ENCODE results near the gene NEU2. TPM values are rescaled to one million over a fixed set of nuclear protein-coding genes. Genes with fewer than 3 reads are reported as not detected.
"Not testable (repeated sequence)": the region's sequence is repeated elsewhere in the genome, so short reads cannot be mapped to it uniquely, and the experiment has no call there.

The NEU2 gene
- polyA plus RNA-seq, 2 of the 4 experiments (the other 2 are of a cell fraction): not detected

DNA sequence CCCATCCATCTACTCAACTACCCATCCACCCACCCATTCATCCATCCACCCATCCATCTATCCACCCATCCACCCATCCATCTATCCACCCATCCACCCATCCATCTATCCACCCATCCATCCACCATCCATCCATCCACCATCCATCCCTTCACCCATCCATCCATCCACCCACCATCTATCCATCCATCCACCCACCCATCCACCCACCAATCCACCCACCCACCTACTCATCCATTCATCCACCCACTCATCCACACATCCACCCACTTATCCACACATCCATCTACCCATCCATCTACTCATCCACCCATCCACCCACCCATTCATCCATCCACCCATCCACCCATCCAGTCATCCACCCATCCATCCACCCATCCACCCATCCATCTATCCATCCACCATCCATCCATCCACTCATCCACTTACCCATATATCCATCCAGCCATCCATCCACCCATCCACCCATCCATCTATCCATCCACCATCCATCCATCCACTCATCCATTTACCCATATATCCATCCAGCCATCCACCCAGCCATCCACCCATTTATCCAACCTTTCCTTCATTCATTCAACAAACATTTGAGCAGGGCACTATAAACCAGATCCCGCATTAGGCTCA lies 17.3 kb upstream of the NEU2 start:
- 87% methylated on average over 1 of the region's 1 CpG for WGBS (ENCODE audit: missing lambda C conversion rate)
- Histone ChIP-seq H3K4me1 (peaks cover 23% of the 10 kb centered on the region), H3K27ac (no peak overlapping the region), H3K4me2 (no peak overlapping the region), H3K4me3 (no peak overlapping the region), H3K9me3 (peaks cover 3% of the 10 kb centered on the region; the same call in 1 of the 3 replicates)
- POLR2A ChIA-PET: no interaction called here
- TF ChIP-seq MYC (IDR thresholded peaks at IDR 0.05; ENCODE audit: borderline replicate concordance, low read length) (no peak), POLR2AphosphoS2 (conservative IDR thresholded peaks at IDR 0.05; ENCODE audit: low read length) (no peak), EHMT2 (IDR thresholded peaks at IDR 0.05; ENCODE audit: low read depth) (no peak), CHD4 (IDR thresholded peaks at IDR 0.05; ENCODE audit: borderline replicate concordance) (no peak), ZC3H11A (IDR thresholded peaks at IDR 0.05) (no peak), HOXB13 (CRISPR knock-in tag; IDR thresholded peaks at IDR 0.05; ENCODE audit: low read depth) (no peak), HDAC2 (IDR thresholded peaks at IDR 0.05) (no peak)
- ATAC-seq (no peak), DNase-seq (ENCODE audit: low read depth in 1 of 2, low spot score in 1 of 2) (no peak), FAIRE-seq (no peak)
- CTCF ChIA-PET: no interaction called here

DNA sequence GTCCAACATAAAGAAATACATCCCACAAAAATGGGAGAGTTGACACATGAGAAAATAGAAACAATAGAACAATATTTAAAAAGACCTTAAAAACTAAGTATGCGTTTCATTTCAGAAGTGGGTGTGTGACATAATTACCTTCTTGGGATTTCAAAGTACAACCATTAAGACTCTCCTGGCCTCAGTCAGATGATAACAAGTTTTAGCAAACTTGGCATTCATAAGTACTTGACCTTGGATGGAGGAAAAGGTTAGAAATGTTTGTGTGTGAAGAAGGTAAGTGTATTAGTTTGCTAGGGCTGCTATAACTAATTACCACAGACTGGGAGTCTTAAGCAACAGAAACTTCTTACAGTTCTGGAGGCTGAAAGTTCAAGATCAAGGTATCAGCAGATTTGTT lies 14.5 kb upstream of the NEU2 start:
- 97% methylated on average over 1 of the region's 1 CpG for WGBS (ENCODE audit: missing lambda C conversion rate)
- ATAC-seq (no peak), DNase-seq (ENCODE audit: low read depth in 1 of 2, low spot score in 1 of 2) (no peak), FAIRE-seq (no peak)
- Histone ChIP-seq H3K4me2 (no peak overlapping the region), H3K9me3 (peaks cover 3% of the 10 kb centered on the region; the same call in 1 of the 3 replicates), H3K27ac (no peak overlapping the region), H3K4me3 (no peak overlapping the region), H3K4me1 (peaks cover 7% of the 10 kb centered on the region)
- TF ChIP-seq ZC3H11A (IDR thresholded peaks at IDR 0.05) (no peak), POLR2AphosphoS2 (conservative IDR thresholded peaks at IDR 0.05; ENCODE audit: low read length) (no peak), RCOR1 (IDR thresholded peaks at IDR 0.05; ENCODE audit: low read depth, low read length) (no peak)
- TF ChIP-seq, protein P1, sequence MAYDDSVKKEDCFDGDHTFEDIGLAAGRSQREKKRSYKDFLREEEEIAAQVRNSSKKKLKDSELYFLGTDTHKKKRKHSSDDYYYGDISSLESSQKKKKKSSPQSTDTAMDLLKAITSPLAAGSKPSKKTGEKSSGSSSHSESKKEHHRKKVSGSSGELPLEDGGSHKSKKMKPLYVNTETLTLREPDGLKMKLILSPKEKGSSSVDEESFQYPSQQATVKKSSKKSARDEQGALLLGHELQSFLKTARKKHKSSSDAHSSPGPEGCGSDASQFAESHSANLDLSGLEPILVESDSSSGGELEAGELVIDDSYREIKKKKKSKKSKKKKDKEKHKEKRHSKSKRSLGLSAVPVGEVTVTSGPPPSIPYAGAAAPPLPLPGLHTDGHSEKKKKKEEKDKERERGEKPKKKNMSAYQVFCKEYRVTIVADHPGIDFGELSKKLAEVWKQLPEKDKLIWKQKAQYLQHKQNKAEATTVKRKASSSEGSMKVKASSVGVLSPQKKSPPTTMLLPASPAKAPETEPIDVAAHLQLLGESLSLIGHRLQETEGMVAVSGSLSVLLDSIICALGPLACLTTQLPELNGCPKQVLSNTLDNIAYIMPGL (CRISPR knock-in tag; IDR thresholded peaks at IDR 0.05; ENCODE audit: borderline replicate concordance): no peak
- ChIA-PET CTCF (interaction anchor here (1.2 kb wide), 1 partner anchor 38 kb away, joined by 3 read pairs; no protein-coding TSS in a partner anchor), POLR2A (no interaction called here)

DNA sequence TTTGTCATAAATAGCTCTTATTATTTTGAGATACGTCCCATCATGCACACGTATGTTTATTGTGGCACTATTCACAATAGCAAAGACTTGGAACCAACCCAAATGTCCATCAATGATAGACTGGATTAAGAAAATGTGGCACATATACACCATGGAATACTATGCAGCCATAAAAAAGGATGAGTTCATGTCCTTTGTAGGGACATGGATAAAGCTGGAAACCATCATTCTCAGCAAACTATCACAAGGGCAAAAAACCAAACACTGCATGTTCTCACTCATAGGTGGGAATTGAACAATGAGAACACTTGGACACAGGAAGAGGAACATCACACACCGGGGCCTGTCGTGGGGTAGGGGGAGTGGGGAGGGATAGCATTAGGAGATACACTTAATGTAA lies 12.9 kb upstream of the NEU2 start:
- CTCF ChIA-PET: interaction anchor here (1.7 kb wide), 1 partner anchor 9 kb away, joined by 8 read pairs; no protein-coding TSS in a partner anchor
- H3K4me1 ChIP-seq; H3K27ac ChIP-seq; DNase-seq (ENCODE audit: low read depth in 1 of 2, low spot score in 1 of 2); ATAC-seq; H3K9me3 ChIP-seq; H3K4me3 ChIP-seq; FAIRE-seq; POLR2A ChIA-PET; H3K4me2 ChIP-seq: not testable (repeated sequence)
- 95% methylated on average over 4 of the region's 4 CpGs for WGBS (ENCODE audit: missing lambda C conversion rate)

DNA sequence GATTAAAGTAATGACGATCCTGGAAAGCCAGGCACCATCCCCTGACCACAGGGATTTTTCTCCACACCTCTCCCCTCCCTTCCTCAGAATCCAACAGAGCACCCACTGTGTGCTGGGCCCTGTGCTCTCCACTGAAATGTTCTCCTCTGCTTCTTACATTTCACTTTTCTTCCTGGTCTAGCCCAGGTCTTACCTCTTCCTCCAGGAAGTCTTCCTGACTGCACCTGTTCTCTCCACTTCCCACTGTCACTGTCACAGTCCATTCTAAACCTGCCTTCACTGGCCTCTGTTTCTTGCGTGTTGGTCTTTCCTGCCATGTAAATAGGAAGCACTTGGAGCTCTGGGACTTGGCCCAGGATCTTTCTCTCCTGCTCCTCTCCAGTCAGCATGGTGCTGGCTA lies 12.0 kb upstream of the NEU2 start:
- TF ChIP-seq HEYL (CRISPR knock-in tag; IDR thresholded peaks at IDR 0.05): no peak
- no peak for TF ChIP-seq MAFK (IDR thresholded peaks at IDR 0.05; ENCODE audit: partially characterized antibody)
- peak; percentile 83 for TF ChIP-seq ZFP36 (IDR thresholded peaks at IDR 0.05; ENCODE audit: borderline replicate concordance, partially characterized antibody)
- TF ChIP-seq HDAC2 (IDR thresholded peaks at IDR 0.05): no peak
- no peak for TF ChIP-seq SREBF2 (IDR thresholded peaks at IDR 0.05)
- ChIA-PET CTCF (interaction anchor here (1.7 kb wide), 1 partner anchor 10 kb away, joined by 6 read pairs; no protein-coding TSS in a partner anchor), POLR2A (no interaction called here)
- Histone ChIP-seq H3K4me1 (peaks cover under 1% of the 10 kb centered on the region), H3K4me3 (no peak overlapping the region), H3K9me3 (peaks cover 3% of the 10 kb centered on the region; the same call in 1 of the 3 replicates), H3K27ac (no peak overlapping the region), H3K4me2 (no peak overlapping the region)
- DNase-seq (ENCODE audit: low read depth in 1 of 2, low spot score in 1 of 2): no peak
- 91% methylated on average over 2 of the region's 2 CpGs for WGBS (ENCODE audit: missing lambda C conversion rate)
- FAIRE-seq: no peak
- no peak for ATAC-seq

DNA sequence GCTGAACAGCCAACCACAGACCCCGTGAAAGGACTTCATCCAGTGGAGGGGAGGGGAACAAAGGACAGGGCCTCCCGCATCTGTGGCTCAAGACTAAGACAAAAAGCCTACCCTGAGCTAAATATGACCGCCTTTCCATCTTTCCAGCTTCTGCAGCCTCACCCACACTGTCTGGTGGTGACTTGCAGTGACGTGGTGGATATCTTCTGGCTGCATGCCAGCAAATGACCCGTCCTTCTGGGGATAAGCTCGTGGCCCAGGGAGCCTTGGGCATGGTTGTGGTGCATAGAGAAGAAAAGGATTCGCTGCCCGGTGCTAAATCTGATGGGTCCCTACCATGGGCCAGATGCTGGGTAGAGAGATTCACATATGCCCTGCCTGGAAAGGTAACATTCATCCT lies 10.7 kb upstream of the NEU2 start:
- H3K4me1 ChIP-seq: peaks cover 14% of the 10 kb centered on the region
- WGBS (ENCODE audit: missing lambda C conversion rate): 69% methylated on average over 6 of the region's 8 CpGs
- POLR2A ChIA-PET: no interaction called here
- H3K9me3 ChIP-seq: peaks cover 3% of the 10 kb centered on the region; the same call in 1 of the 3 replicates
- H3K4me3 ChIP-seq: no peak overlapping the region
- DNase-seq (ENCODE audit: low read depth in 1 of 2, low spot score in 1 of 2): no peak
- 0 out of 6 replicates have a peak, but pooled peaks of 1 of the 2 experiments have one; percentile 39 for ATAC-seq
- CTCF ChIA-PET: interaction anchor here (0.6 to 1.7 kb wide), 5 partner anchors 8 to 152 kb away, joined by 3 to 7 read pairs (median 4); no protein-coding TSS in a partner anchor
- no peak overlapping the region for H3K4me2 ChIP-seq
- no peak for FAIRE-seq
- TF ChIP-seq, protein P2, sequence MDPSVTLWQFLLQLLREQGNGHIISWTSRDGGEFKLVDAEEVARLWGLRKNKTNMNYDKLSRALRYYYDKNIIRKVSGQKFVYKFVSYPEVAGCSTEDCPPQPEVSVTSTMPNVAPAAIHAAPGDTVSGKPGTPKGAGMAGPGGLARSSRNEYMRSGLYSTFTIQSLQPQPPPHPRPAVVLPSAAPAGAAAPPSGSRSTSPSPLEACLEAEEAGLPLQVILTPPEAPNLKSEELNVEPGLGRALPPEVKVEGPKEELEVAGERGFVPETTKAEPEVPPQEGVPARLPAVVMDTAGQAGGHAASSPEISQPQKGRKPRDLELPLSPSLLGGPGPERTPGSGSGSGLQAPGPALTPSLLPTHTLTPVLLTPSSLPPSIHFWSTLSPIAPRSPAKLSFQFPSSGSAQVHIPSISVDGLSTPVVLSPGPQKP (IDR thresholded peaks at IDR 0.05; ENCODE audit: low read depth, low read length): no peak
- TF ChIP-seq HEYL (CRISPR knock-in tag; IDR thresholded peaks at IDR 0.05) (no peak), PHF8 (IDR thresholded peaks at IDR 0.05; ENCODE audit: borderline replicate concordance, low read depth) (no peak), TFCP2L1 (CRISPR knock-in tag; IDR thresholded peaks at IDR 0.05) (no peak)
- TF ChIP-seq, protein P3, sequence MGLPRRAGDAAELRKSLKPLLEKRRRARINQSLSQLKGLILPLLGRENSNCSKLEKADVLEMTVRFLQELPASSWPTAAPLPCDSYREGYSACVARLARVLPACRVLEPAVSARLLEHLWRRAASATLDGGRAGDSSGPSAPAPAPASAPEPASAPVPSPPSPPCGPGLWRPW (IDR thresholded peaks at IDR 0.05): no peak
- peak overlapping the region in 1 of 2 experiments; percentile 34; a peak in 1 of 6 replicates for H3K27ac ChIP-seq

Data from A549 (cell line).